Activated naive CD8-positive, alpha-beta T cell treated with anti-CD3 and anti-CD28 coated beads, Interleukin-2, amount 10 ng/mL, durations not matched to agents 7 days and 5 days (primary cell): ENCODE measurements around the gene COL4A2. TPM values are rescaled to one million over a fixed set of nuclear protein-coding genes. Genes with fewer than 3 reads are reported as not detected.

Experiments used
- ATAC-seq: fragments of 150-1000 bp; cut with Tn5 transposase; one replicate; pipeline ENCODE4 v1.10.0; 2021; ENCODE audit warnings: low read depth, moderate library complexity
- POLR2A ChIA-PET: fragments of 350-600 bp; sonication (Branson Sonifier 250); formaldehyde crosslinking; loops from one replicate; lab custom pipeline; 2021; ENCODE audit warnings: antibody characterized with exemption; lab: Charles Lee
- DNase-seq: peaks from one replicate; pipeline ENCODE4 v3.0.0; 2021
- H3K27ac Mint-ChIP-seq: one replicate; pipeline ENCODE4 v1.8.0; 2022; ENCODE audit warnings: mild to moderate bottlenecking, mixed read lengths
- H3K27me3 Mint-ChIP-seq: one replicate; pipeline ENCODE4 v1.8.0; 2022; ENCODE audit warnings: mild to moderate bottlenecking, moderate library complexity, mixed read lengths
- H3K36me3 Mint-ChIP-seq: one replicate; pipeline ENCODE4 v1.8.0; 2021; ENCODE audit warnings: mild to moderate bottlenecking, mixed read lengths
- H3K4me1 Mint-ChIP-seq: one replicate; pipeline ENCODE4 v1.8.0; 2021; ENCODE audit warnings: mixed read lengths
- H3K4me3 Mint-ChIP-seq: one replicate; pipeline ENCODE4 v1.8.0; 2022; ENCODE audit warnings: mild to moderate bottlenecking, moderate library complexity, mixed read lengths
- H3K9me3 Mint-ChIP-seq: one replicate; pipeline ENCODE4 v1.8.0; 2021; ENCODE audit warnings: mixed read lengths
- total RNA-seq, 2 experiments: library from RNA; stranded (reverse); gene quantifications; one replicate each; pipeline ENCODE4 v1.2.3, GENCODE V29; 2021

Gene COL4A2
- total RNA-seq, 2 experiments from 2014 or later: not detected

- Mint-ChIP-seq H3K36me3 (no peaks in the 10 kb centered on the region), H3K9me3 (no peaks in the 10 kb centered on the region), H3K4me1 (no peaks in the 10 kb centered on the region), H3K4me3 (no peak overlapping the region), H3K27me3 (peaks cover 20% of the 10 kb centered on the region), H3K27ac (no peak overlapping the region)
- DNase-seq (no peak), ATAC-seq (no peak)
- POLR2A ChIA-PET: no interaction called here
Observed at GRCh38 chr13:110368408-110368807, 61.3 kb downstream of the COL4A2 start.

- ATAC-seq (no peak), DNase-seq (no peak)
- Mint-ChIP-seq H3K9me3 (no peaks in the 10 kb centered on the region), H3K27me3 (peaks cover 26% of the 10 kb centered on the region), H3K36me3 (no peaks in the 10 kb centered on the region), H3K4me3 (no peak overlapping the region), H3K4me1 (no peaks in the 10 kb centered on the region), H3K27ac (no peak overlapping the region)
- POLR2A ChIA-PET: no interaction called here
Observed at GRCh38 chr13:110369400-110369799, 62.3 kb downstream of the COL4A2 start.

GRCh38 chr13:110371550-110372465, 64.7 kb downstream of the COL4A2 start:
- H3K4me3 Mint-ChIP-seq: no peak overlapping the region
- POLR2A ChIA-PET: no interaction called here
- peaks cover 27% of the 10 kb centered on the region for H3K27me3 Mint-ChIP-seq
- no peaks in the 10 kb centered on the region for H3K9me3 Mint-ChIP-seq
- ATAC-seq (no peak), DNase-seq (no peak)
- no peak overlapping the region for H3K27ac Mint-ChIP-seq
- no peaks in the 10 kb centered on the region for H3K4me1 Mint-ChIP-seq
- H3K36me3 Mint-ChIP-seq: no peaks in the 10 kb centered on the region

- no peaks in the 10 kb centered on the region for H3K36me3 Mint-ChIP-seq
- POLR2A ChIA-PET: no interaction called here
- no peaks in the 10 kb centered on the region for H3K9me3 Mint-ChIP-seq
- no peaks in the 10 kb centered on the region for H3K4me1 Mint-ChIP-seq
- no peak overlapping the region for H3K4me3 Mint-ChIP-seq
- peaks cover 27% of the 10 kb centered on the region for H3K27me3 Mint-ChIP-seq
- H3K27ac Mint-ChIP-seq: no peak overlapping the region
- DNase-seq (no peak), ATAC-seq (no peak)
Observed at GRCh38 chr13:110372676-110373075, 65.6 kb downstream of the COL4A2 start.

- POLR2A ChIA-PET: no interaction called here
- no peaks in the 10 kb centered on the region for H3K36me3 Mint-ChIP-seq
- H3K27me3 Mint-ChIP-seq: peaks cover 27% of the 10 kb centered on the region
- H3K27ac Mint-ChIP-seq: no peak overlapping the region
- DNase-seq (no peak), ATAC-seq (no peak)
- no peak overlapping the region for H3K4me3 Mint-ChIP-seq
- no peaks in the 10 kb centered on the region for H3K9me3 Mint-ChIP-seq
- no peaks in the 10 kb centered on the region for H3K4me1 Mint-ChIP-seq
Observed at GRCh38 chr13:110373617-110374016, 66.5 kb downstream of the COL4A2 start.

- Mint-ChIP-seq H3K27ac (no peak overlapping the region), H3K4me3 (no peak overlapping the region), H3K9me3 (no peaks in the 10 kb centered on the region), H3K4me1 (no peaks in the 10 kb centered on the region), H3K27me3 (peaks cover 25% of the 10 kb centered on the region), H3K36me3 (no peaks in the 10 kb centered on the region)
- ATAC-seq: no peak
- DNase-seq: no peak
- POLR2A ChIA-PET: no interaction called here
Observed at GRCh38 chr13:110374431-110375370, 67.6 kb downstream of the COL4A2 start.

GRCh38 chr13:110376120-110376519, 69.0 kb downstream of the COL4A2 start:
- Mint-ChIP-seq H3K4me1 (no peaks in the 10 kb centered on the region), H3K4me3 (no peak overlapping the region), H3K27ac (no peak overlapping the region), H3K27me3 (peaks cover 23% of the 10 kb centered on the region), H3K36me3 (no peaks in the 10 kb centered on the region), H3K9me3 (peaks cover 7% of the 10 kb centered on the region)
- ATAC-seq: no peak
- no peak for DNase-seq
- POLR2A ChIA-PET: no interaction called here

- H3K27ac Mint-ChIP-seq: no peak overlapping the region
- peaks cover 8% of the 10 kb centered on the region for H3K9me3 Mint-ChIP-seq
- H3K4me3 Mint-ChIP-seq: no peak overlapping the region
- peaks cover 17% of the 10 kb centered on the region for H3K27me3 Mint-ChIP-seq
- H3K36me3 Mint-ChIP-seq: no peaks in the 10 kb centered on the region
- DNase-seq: no peak
- H3K4me1 Mint-ChIP-seq: no peaks in the 10 kb centered on the region
- POLR2A ChIA-PET: no interaction called here
- no peak for ATAC-seq
Observed at GRCh38 chr13:110377178-110377825, 70.2 kb downstream of the COL4A2 start.

- H3K9me3 Mint-ChIP-seq: peaks cover 8% of the 10 kb centered on the region
Observed at GRCh38 chr13:110377826-110378201, 70.7 kb downstream of the COL4A2 start.

GRCh38 chr13:110379358-110379757, 72.3 kb downstream of the COL4A2 start:
- peaks cover 9% of the 10 kb centered on the region for H3K27me3 Mint-ChIP-seq
- ATAC-seq: no peak
- DNase-seq: no peak
- POLR2A ChIA-PET: no interaction called here
- H3K4me3 Mint-ChIP-seq: no peak overlapping the region
- no peaks in the 10 kb centered on the region for H3K4me1 Mint-ChIP-seq
- H3K36me3 Mint-ChIP-seq: no peaks in the 10 kb centered on the region
- H3K27ac Mint-ChIP-seq: no peak overlapping the region
- peaks cover 8% of the 10 kb centered on the region for H3K9me3 Mint-ChIP-seq

More at GRCh38 chr13:110377826-110378201, 70.7 kb downstream of the COL4A2 start:
- Mint-ChIP-seq H3K27me3 (peaks cover 15% of the 10 kb centered on the region), H3K4me3 (no peak overlapping the region), H3K27ac (no peak overlapping the region), H3K36me3 (no peaks in the 10 kb centered on the region), H3K4me1 (no peaks in the 10 kb centered on the region)
- no peak for ATAC-seq
- DNase-seq: no peak
- POLR2A ChIA-PET: no interaction called here

- peaks cover 8% of the 10 kb centered on the region for H3K27me3 Mint-ChIP-seq
- H3K9me3 Mint-ChIP-seq: peaks cover 8% of the 10 kb centered on the region
- no peak overlapping the region for H3K27ac Mint-ChIP-seq
- DNase-seq (no peak), ATAC-seq (no peak)
- no peaks in the 10 kb centered on the region for H3K4me1 Mint-ChIP-seq
- no peak overlapping the region for H3K4me3 Mint-ChIP-seq
- POLR2A ChIA-PET: no interaction called here
- no peaks in the 10 kb centered on the region for H3K36me3 Mint-ChIP-seq
Observed at GRCh38 chr13:110379905-110380341, 72.8 kb downstream of the COL4A2 start.

- Mint-ChIP-seq H3K27me3 (peaks cover 8% of the 10 kb centered on the region), H3K9me3 (peaks cover 8% of the 10 kb centered on the region), H3K4me3 (no peak overlapping the region), H3K27ac (no peak overlapping the region), H3K36me3 (no peaks in the 10 kb centered on the region), H3K4me1 (no peaks in the 10 kb centered on the region)
- DNase-seq: no peak
- ATAC-seq: no peak
- POLR2A ChIA-PET: no interaction called here
Observed at GRCh38 chr13:110380359-110381028, 73.4 kb downstream of the COL4A2 start.

GRCh38 chr13:110381029-110381360, 73.9 kb downstream of the COL4A2 start:
- peaks cover 8% of the 10 kb centered on the region for H3K9me3 Mint-ChIP-seq
- DNase-seq (no peak), ATAC-seq (no peak)
- peaks cover 8% of the 10 kb centered on the region for H3K27me3 Mint-ChIP-seq
- no peaks in the 10 kb centered on the region for H3K36me3 Mint-ChIP-seq
- POLR2A ChIA-PET: no interaction called here
- H3K4me1 Mint-ChIP-seq: no peaks in the 10 kb centered on the region
- H3K27ac Mint-ChIP-seq: no peak overlapping the region
- no peak overlapping the region for H3K4me3 Mint-ChIP-seq
